ENCODE data around the gene PATL1. TPM values are rescaled to one million over a fixed set of nuclear protein-coding genes. Genes with fewer than 3 reads are reported as not detected.
A peak's percentile ranks its signal among the peaks of the same experiment; 100 is the strongest.
"Not testable (repeated sequence)": the region's sequence is repeated elsewhere in the genome, so short reads cannot be mapped to it uniquely, and the experiment has no call there.

PATL1 gene
- total RNA-seq, 2 donors from 2014 or later, result 6.5 to 9.6 TPM

DNA sequence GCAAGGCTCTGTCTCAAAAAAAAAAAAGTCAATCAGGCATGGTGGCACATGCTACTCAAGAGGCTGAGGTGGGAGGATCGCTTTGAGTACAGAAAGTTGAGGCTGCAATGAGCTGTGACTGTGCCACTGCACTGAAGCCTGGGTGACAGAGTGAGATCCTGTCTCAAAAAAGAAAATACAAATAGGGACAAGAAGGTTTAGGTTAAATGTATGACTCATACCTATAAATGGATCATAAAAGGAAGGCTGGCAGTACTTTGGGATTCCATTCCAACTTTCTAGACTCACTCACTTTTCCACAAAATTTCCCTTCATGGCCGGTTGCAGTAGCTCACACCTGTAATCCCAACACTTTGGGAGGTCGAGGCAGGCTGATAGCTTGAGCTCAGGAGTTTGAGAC, 27.7 kb downstream of the PATL1 start:
- no peak for TF ChIP-seq CTCF (IDR thresholded peaks at IDR 0.05)
- WGBS, 2 donors, result 95 to 96% methylated on average over 3 of the region's 3 CpGs
- Histone ChIP-seq H3K27me3 (no peaks in the 10 kb centered on the region), H3K4me1 (peaks cover 4% of the 10 kb centered on the region), H3K4me3 (no peak overlapping the region), H3K27ac (no peak overlapping the region), H3K36me3 (replicated peaks in 1 of 2; ENCODE audit: insufficient read depth in 1 of 2, low read depth in 2 of 2) (peaks cover 16 to 32% of the 10 kb centered on the region in 2 donors), H3K9me3 (no peaks in the 10 kb centered on the region)
- intact Hi-C loops (cut with DNase I), result no loop called here
- DNase-seq (no peak), ATAC-seq (no peak)

- no peak for TF ChIP-seq POLR2A (IDR thresholded peaks at IDR 0.05)
- no peak for TF ChIP-seq CTCF (IDR thresholded peaks at IDR 0.05)
- no peaks in the 10 kb centered on the region for H3K9me3 ChIP-seq
- 79 to 87% methylated on average over 2 of the region's 2 CpGs for WGBS, 2 donors
- no peaks in the 10 kb centered on the region for H3K27me3 ChIP-seq
- intact Hi-C loops (cut with DNase I), result no loop called here
- no peaks in the 10 kb centered on the region for H3K36me3 ChIP-seq (replicated peaks in 1 of 2; ENCODE audit: insufficient read depth in 1 of 2, low read depth in 2 of 2)
- no peak overlapping the region for H3K27ac ChIP-seq
- DNase-seq (no peak), ATAC-seq (no peak)
- H3K4me1 ChIP-seq, result no peaks in the 10 kb centered on the region
- no peak overlapping the region for H3K4me3 ChIP-seq
These were observed 38.3 kb downstream of the PATL1 start for GRCh38 chr11:59630493-59630892.

- TF ChIP-seq POLR2A (IDR thresholded peaks at IDR 0.05) (no peak), CTCF (IDR thresholded peaks at IDR 0.05) (no peak)
- H3K36me3 ChIP-seq (replicated peaks in 1 of 2; ENCODE audit: insufficient read depth in 1 of 2, low read depth in 2 of 2), result no peaks in the 10 kb centered on the region
- no peak overlapping the region for H3K4me3 ChIP-seq
- intact Hi-C loops (cut with DNase I), result no loop called here
- H3K4me1 ChIP-seq, result no peaks in the 10 kb centered on the region
- ATAC-seq (no peak), DNase-seq (no peak)
- no peaks in the 10 kb centered on the region for H3K27me3 ChIP-seq
- no peaks in the 10 kb centered on the region for H3K9me3 ChIP-seq
- no peak overlapping the region for H3K27ac ChIP-seq
These were observed 38.8 kb downstream of the PATL1 start for GRCh38 chr11:59629996-59630395.

DNA sequence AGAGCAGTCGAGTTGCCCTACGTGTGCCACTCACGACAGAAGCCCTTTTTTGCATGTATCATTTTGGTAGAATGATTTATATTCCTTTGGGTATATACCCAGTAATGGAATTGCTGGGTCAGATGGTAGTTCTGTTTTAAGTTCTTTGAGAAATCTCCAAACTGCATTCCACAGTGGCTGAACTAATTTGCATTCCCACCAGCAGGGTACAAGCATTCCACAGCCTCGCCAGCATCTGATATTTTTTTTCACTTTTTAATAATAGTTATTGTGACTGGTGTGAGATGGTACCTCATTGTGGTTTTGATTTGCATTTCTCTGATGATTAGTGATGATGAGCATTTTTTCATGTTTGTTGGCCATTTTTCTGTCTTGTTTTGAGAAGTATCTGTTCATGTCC, 41.9 kb downstream of the PATL1 start:
- intact Hi-C loops (cut with DNase I); H3K36me3 ChIP-seq (replicated peaks in 1 of 2; ENCODE audit: insufficient read depth in 1 of 2, low read depth in 2 of 2); H3K27ac ChIP-seq; H3K4me1 ChIP-seq; H3K9me3 ChIP-seq; DNase-seq; H3K4me3 ChIP-seq; ATAC-seq; H3K27me3 ChIP-seq: not testable (repeated sequence)
- peak in 2 of 7 experiments; percentile 22 to 30 for TF ChIP-seq CTCF (IDR thresholded peaks at IDR 0.05)
- WGBS, 2 donors, result 82 to 89% methylated on average over 4 of the region's 4 CpGs

DNA sequence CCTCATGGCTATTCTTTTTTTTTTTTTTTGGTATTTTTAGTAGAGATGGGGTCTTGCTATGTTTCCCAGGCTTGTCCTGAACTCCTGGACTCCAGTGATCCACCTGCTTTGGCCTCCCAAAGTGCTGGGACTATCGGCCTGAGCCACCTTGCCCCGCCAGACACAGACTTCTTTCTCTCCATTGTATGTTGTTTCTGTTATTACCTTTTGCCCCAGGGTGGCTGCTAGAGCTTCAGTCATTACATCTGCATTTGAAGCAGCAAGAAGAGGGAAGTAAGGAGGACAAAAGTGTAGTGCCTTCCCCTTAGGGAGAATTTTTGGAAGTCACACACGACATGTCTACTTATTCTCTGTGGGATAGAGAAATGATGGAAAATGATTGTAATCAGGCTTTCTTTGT, 43.1 kb downstream of the PATL1 start:
- DNase-seq (no peak), ATAC-seq (no peak)
- Histone ChIP-seq H3K27ac (no peak overlapping the region), H3K4me1 (no peaks in the 10 kb centered on the region), H3K27me3 (no peaks in the 10 kb centered on the region), H3K9me3 (no peaks in the 10 kb centered on the region), H3K36me3 (replicated peaks in 1 of 2; ENCODE audit: insufficient read depth in 1 of 2, low read depth in 2 of 2) (no peaks in the 10 kb centered on the region), H3K4me3 (no peak overlapping the region)
- TF ChIP-seq POLR2A (IDR thresholded peaks at IDR 0.05) (no peak), CTCF (IDR thresholded peaks at IDR 0.05) (no peak)
- intact Hi-C loops (cut with DNase I), result no loop called here
- WGBS, 2 donors, result 91 to 92% methylated on average over 3 of the region's 3 CpGs

Measured in body of pancreas (tissue), 4 donors.